Stimulated activated CD8-positive, alpha-beta memory T cell treated with anti-CD3 and anti-CD28 coated beads, Interleukin-12 subunit alpha, Interleukin-12 subunit beta, amount 100 ng/mL, for 24 hours (primary cell): ENCODE data around the gene ZFHX3.

ENCODE experiments used
- DNase-seq: peaks from one replicate; pipeline ENCODE4 v3.0.0-alpha.2; 2020; ENCODE audit errors: extremely low read depth

The ZFHX3 gene

DNA sequence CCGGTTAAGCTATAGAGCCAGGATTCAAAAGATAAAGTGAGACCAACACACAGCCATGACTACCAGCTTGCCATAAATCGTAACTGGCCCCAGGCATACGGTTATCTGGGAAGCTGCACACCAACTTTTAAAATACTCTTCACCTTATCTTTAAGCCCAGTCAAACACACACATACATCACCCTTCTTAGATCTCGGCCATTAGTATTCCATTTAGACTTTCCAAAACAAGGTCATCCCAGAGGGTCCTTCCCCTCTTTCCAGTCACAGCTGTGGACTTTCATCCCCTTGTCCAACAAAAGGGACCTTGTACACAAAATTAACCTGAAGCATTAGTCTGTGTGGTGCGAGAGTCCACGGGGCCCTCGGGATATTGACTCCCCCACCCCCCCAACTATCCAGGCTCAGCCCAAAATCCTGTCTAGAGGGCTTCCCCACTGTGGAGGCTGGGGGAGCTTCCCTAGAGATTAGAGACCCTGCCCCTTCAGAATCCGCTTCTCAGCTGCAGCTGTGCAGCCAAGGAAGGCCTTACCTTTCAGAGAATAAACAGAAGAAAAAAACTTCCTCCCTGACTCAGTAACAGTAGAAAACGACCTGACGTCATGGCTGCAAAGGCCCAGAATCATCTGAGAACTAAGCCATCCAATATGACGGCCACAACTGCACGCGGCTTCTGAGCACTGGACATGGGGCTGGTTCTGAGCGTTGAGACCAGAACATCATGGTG, 9.9 kb downstream of the ZFHX3 start:
- DNase-seq, result no peak

DNA sequence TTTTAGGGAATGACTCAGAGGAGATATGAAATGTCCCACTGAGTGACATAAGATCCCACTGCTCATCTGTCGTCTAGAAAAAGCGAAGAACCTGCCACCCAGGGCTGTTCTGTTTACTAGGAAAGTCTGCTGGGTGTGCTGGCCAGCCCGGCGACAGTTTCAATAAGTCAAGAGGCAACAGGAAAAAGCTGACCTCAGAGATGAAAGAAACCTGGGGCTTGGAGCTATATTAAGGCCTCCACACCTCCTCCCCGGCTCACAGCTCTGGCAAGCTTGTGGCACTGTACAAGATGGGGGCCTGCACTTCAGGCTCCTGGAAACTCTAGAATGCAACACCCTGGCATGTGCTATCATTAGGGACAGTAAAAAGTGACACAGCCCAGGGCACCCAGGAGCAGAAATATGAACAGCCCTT, 10.6 kb downstream of the ZFHX3 start:
- DNase-seq, result no peak

DNA sequence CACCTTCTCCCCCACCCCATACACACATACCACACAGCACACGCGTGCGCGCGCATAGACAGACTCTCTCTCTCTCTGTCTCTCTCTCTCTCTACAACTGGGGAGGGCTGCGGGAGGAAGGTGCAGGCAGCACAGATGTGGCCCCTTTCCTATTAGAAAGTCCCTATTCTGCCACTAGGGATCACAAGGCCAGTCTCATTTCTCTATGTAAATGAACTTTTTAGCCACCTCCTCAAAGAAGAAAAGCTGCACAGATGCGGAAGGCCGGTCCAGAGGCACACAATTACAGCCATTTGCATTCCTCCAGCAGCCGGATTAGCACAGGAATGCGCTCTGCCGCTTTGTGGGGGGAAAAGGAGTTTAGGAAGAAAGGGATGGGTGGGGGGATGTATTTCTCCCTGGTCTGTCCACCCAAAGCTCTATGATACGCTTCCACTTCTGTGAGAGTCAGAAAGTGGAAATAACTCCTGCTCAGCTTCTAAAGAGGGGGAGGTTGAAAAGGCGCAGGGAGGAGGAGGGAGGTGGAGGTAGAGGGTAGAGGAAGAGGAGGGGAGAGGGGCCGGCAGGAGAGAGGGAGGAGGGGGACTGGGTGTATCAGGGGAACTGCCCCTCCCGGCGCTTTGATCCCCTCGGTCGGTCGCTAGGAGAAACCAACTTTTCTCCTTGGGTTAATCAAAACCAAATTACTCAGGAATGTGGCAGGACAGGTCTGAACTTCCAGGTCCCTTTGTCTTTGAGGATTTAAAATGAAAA, 11.7 kb downstream of the ZFHX3 start:
- DNase-seq, result no peak

DNA sequence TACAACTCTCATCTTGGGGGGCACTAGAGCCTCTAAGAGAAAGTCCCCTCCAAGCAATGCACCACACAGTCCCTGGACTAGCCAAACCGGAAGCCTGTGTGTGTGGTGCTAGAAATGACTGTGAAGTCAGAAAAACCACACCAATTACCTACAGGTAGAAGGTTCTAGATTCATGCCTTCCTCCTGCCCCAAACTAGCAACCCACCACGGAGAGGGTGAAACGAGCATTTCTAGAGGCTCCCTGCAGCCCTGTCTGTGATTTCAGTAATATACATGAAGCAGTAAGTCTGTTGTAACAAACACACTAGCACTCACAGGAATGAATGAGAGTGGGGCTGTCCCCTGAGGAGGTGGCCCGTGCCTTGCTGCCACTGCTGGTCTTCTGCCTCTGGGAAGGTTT, 13.6 kb downstream of the ZFHX3 start:
- no peak for DNase-seq

DNA sequence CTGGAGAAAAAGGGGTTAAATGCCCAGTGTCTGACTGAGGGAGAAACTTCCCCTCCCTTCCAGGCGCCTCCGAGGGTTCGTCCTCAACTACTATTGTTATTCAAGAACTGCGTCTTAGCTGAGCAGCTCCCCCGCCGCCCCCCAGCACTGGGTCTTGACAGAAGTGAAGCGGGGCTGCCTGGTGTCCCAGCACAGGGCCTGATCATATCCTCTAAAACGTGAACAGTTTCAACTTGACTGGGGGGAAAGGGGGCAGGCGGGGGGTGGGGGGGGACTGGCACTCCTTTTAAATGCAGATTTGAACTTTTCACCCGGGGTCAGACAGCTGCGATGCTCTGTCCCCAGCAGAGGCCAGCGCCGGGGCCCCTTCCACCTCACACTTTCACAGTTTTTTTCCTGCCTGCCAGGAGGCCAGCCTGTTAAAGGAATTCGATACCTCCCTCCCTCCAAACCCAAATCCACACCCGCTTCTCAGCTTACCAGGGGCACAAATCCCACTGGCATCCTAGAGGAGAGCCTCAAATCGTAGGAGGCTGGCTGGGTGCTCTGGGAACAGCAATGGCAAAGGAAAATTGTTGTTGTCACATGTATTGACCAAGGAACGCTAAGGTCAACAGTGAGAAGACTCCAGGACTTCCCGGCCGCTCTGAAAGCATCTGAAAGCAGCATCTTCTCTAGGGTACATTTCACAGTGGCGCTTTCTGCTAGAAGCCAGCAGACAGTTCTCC, 14.5 kb downstream of the ZFHX3 start:
- DNase-seq, result no peak

DNA sequence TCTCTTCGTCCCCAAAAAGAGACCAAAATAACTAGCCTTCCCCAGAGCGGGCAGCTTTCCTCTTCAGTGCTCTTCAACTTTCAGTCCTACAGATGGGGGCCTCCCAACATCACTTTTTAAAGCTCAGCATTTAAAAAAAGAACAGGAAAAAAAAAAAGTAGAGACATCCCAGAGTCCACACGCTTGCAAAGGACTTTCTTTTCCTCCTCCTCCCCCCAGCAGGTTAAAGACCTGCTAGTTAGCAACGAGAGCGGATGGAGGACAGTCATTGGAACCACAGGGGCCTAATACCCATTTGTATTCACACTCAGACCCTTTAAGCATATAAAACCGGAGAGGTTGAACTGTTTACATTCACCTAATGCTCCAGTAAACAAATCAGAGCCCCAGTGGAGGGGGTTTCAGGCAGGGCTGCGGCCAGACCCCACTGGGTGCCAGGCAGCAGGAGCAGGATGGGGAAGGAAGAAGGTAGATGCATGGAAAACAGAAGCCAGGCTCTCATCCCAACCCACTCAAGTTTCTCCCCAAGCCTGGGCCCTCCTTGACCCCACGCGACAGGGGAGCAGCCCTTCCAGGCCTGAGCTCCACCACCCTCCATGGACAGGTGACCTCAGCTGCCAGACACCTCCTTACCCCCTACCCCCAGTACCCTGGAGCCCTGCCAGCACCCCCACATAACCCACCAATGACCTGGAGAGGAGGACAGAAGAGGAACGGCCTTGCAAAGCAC, 15.2 kb downstream of the ZFHX3 start:
- DNase-seq, result no peak

DNA sequence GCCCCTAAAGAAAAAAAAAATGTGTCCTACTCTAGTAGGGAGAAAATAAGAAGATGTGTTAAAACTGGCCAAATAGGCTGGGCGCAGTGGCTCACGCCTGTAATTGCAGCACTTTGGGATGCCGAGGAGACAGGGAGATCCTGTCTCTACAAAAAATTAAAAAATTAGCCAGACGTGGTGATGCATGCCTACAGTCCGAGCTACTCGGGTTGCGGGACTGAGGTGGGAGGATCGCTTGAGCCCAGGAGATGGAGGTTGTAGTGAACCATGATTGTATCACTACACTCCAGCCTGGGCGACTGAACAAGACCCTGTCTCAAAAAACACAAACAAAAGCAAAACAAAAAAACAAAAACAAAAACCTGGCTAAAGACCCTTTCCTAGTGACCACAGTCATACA, 15.9 kb downstream of the ZFHX3 start:
- no peak for DNase-seq

DNA sequence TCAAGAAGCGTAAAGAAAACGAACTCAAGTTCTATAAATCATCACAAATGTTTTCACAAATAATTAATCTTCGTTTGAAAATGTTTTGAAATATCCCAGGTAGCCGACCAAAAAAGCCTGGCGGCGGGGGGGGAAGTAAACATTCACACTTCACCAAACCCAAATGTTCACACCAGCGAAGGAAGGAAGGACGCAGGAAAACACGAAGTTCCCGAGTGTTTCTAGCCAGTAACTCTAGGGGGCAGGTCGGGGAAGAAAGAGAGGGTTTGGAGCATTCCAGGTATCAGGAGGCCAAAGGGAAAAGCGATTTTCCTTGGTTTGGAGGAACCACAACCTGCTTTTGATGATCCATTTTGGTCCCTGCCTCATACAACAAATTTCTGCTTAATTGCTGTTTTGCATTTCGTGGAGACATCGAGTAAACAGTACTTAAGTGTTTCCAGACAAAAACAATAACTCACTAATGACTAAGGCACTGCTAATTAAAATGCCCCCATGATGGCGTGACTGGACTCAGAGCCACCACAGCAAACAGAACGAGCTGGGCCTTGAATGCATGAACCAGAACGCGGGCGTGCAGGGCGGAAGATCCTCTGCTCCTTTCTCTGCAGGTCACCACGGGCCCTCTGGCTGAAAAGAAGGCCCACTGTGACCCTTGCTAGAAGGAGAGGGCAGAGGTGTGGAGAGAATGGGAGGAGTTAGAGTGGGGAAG, 16.6 kb downstream of the ZFHX3 start:
- DNase-seq, result no peak

DNA sequence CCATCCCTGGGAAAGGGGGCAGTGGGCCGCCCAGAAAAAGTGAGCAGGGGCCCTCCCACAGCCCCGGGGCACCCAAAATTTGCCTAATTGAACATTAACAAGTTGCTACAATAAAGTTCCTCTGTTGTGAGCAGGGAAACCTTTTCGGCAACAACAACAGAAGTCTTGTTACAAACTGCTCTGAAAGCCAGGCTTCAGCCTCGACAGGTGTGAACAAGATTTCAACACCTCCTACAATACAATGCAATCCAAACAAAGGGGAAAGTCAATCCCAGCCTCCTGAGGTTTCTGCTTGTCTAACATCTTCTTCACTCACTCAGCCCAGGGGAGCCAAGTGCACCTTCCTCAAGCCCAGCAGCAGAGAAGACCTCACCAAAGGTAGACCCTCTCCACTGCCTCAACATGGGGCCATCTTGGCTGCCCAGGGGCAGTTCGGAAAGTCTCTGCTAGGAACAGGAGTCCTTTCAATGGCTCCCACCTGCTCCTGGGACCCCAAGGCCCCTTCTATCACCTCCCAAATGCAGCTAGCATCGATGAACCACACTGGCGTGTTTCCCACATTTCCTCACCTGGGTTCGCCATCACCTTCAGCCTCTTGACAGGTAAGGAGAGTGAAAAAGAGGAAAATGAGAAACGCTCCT, 19.1 kb downstream of the ZFHX3 start:
- DNase-seq, result no peak

DNA sequence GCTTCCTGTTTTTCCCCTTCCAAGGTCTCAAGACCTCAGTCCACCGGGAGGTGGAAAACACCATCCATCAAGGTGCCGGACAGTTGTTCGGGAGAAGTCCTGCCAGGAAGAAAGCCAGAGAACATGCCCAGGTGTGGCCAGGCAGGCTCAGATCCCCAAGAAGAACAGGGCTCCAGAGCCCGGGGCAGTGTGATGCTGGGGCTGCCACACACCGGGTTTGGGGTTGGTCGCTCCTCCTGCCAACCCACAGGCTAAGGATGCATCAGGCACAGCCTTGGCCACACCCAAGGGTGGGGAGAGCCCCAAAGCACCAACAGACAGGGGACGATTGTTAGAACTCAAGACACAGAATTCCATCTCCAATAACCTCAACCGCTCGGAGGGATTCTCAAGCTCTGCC, 19.7 kb downstream of the ZFHX3 start:
- no peak for DNase-seq

DNA sequence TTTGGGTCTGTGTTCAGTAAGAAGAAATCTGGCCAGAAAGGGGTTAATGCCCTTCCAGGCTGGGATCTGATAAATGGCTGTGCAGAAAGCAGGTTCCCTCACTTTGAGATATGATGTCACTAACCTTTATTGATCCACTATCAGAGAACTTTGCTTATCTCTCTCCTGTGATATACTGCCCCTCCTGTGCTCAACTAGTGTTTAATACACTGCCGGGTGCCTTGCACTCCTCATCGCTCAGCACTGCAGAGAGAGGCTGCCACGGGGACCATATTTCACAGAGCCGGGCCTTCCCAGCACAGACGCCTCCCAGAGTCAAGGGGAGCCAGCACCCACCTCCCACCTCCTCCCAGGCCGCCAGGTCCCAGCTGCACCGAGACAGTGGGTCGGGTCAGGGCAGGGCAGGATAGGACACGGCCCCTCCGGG, 20.2 kb downstream of the ZFHX3 start:
- DNase-seq, result no peak

DNA sequence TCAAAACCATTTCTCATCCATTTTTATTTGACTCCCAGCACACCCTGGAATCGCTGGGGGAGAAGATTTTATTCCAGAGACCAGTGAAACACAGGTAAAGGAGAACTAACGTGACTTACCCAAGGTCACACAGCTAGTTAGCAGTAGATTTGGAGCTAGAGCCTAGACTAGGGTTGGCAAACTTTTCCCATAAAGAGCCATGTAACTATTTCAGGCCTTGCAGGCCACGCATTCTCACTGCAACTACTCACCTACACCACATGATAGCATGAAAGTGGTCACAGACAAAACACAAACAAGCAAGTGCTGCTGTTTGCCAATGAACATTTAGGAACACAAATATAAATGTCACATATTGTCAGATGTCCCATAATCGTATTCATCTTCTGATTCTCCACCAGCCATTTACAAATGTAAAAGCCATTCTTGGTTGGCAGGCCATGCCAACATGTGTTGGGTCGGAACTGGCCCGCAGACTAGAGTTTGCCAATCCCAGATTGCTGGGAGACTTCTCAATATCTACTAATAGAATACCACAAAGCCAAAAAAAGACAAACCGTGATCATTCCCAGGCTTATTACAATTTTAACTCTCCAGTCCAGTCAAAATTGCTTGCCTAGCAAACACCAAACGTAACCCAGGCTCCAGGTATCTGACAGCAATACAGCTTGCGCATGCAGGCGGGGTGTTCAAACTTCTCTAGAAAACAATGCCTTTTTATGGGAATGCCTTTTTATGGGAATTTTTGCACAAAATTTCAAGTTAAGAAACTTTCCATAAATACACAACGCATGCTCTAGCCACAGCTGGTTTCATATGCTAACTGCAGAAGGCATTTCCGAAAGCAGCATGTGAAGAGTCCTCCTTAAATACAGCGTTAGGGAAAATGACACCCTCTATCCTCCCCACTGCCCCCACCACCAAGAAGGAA, 20.9 kb downstream of the ZFHX3 start:
- no peak for DNase-seq

DNA sequence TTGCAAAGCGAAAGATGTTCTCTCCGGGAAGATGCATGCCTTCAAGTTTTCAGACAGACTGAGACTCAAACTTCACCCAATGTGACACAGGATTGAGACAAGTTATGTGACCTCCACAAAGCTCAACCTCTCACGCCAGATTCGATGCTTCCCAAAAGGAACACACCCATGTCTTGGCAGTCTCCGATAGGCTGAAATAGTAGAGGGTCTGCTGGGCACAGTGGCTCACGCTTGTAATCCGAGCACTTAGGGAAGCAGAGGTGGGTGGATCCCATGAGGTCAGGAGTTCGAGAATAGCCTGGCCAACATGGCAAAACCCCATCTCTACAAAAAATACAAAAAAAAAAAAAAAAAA, 22.1 kb downstream of the ZFHX3 start:
- DNase-seq, result no peak

DNA sequence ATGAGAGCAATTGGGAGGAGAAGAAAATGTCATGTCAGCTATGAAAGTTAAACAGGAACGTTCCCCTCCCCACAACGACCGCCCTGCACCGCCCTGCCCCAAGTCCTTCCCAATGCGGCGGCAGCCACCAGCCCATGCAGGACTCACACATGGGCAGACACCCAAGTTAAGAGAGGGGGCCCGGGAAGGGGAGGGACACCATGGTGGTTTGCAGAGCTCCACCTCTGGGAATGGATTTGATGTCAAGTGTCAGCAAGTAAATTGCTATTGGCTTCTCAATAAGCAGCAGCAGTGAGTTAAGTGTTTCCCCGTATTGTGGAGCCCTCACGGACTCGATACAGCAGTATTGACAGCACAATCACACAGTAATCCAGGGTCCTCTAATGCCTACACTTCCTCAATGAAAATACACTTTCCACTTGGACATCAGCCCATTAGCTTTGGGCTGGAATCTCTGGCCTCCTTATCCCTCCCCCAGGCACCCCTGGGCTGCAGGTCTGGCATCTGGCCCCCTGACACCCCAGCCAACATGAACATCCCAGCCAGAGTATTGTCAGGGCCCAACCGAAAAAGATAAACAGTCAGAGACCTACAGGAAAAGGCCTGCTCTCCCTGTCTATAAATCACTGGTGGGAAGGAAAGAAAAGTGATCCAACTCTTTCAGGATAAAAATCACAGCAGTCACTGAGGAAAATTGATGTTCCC, 22.6 kb downstream of the ZFHX3 start:
- no peak for DNase-seq

DNA sequence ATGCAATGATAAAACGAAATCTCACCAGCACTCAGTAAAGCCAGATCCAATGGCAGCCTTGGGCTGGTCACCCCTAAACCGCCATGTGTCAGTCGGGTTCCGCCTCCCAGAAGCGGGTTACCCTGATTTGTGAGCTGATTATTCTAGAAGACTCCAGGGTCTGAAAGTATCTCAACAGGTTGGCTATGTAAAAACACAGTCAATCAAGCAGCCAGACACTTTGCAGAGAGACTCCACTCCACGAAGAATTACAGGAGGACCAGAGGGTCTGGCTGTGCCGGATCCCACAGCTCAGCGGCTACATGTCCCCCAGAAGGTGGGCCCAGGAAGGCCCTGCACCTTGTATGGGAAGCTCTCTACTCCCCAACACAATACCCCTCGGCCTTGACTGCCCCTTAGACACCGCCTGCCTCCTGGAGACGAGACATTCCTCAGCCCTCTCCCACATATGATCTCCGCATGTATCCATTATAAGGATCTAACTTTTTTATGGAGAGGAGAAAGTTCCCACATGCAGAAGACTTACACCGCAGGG, 23.3 kb downstream of the ZFHX3 start:
- no peak for DNase-seq

DNA sequence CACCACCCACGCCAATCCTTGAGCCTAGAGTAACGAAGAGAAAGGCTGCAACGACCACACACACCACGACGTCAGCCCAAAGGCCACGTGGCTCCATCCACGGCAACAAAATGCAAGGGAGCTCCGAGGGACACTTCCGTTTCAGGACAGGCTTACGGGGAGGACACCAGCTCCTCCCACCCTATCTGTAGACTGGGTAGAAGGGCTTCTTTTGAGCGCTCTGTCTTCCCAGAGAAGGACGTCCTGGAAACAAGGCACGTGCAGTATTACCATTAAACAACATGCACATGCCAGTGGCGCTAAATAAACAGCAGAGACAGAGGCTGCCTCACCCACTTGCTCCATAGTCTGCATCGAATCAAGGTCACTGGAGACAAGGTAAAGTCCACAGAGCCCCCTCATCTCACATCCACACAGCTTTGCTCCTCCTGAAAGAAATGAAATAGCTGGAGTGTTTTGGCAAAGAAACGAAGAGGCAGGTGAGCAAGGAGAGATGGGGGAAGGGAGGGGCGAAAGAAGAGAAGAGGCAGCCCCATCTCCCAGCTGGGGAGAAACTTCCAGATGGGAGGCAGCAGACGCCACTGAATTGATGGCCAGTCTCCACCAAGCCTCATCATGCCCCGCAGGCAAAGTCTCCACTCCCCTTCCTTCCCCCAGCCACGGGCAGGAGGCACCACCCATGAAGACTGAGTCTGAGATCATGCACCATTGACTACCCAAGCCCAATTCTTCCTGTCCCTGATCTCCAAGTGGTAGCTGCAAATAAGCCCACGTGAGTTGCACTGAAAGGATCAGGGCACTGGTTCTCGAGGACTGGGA, 24.0 kb downstream of the ZFHX3 start:
- DNase-seq, result no peak

DNA sequence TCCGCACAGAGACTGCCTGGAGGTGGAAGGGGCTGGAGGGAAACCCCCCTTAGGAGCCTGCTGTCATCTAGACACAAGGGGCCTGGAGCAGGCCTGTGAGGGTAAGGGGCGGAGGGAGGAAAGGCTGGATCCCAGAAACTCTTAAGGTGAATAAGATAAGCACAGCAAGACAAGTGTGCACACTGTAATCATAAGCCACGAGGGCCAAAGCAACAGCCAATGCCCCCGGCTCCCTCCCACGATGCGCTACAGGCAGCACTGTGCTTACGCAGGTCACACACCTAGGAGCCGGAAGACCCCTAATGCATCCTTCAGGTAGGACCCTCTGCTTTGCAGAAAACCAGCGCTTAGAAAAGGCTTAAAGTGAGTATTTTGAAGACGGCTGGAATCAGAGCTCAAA, 24.6 kb downstream of the ZFHX3 start:
- DNase-seq, result no peak

DNA sequence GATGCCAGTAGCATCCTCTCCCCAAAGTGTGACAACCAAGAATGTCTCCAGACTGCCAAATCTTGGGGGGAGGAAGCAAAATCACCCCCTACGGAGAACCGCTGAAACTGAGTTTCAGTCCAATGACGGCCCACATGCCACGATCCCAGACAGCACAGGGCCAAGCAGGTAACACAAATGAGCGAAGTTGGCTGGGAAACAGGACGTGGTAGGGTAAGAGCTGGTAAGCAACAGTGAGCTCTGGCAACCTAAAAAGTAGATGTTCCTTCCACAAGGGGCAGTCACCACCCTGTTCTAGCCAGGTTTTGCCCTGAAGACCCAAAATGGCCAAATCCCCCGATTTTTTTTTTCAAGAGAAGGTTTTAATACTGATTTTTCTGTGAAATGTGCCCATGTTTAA, 25.4 kb downstream of the ZFHX3 start:
- DNase-seq, result no peak
